H1 (cell line): ENCODE results near the gene VGLL4.

Experiments
- BACH1 ChIP-seq: IDR thresholded peaks from 2 replicates; pipeline ENCODE4 v1.6.1; 2012; ENCODE audit warnings: low read length, improper control_type of control experiment
- BRCA1 ChIP-seq: IDR thresholded peaks from 2 replicates; pipeline ENCODE4 v1.6.1; 2012; ENCODE audit warnings: low read depth, low read length, improper control_type of control experiment
- CHD2 ChIP-seq: IDR thresholded peaks from 2 replicates; pipeline ENCODE4 v1.6.1; 2012; ENCODE audit warnings: low read length, improper control_type of control experiment
- EZH2 ChIP-seq: fragments of 200-600 bp; sonication (generic); IDR thresholded peaks from 2 replicates; pipeline ENCODE4 v1.7.1; 2012; ENCODE audit warnings: low read depth, mild to moderate bottlenecking, moderate library complexity, low read length, inconsistent platforms; ENCODE audit not compliant: severe bottlenecking
- GTF2F1 ChIP-seq: IDR thresholded peaks from 2 replicates; pipeline ENCODE4 v1.6.1; 2012; ENCODE audit warnings: low read depth, low read length, improper control_type of control experiment, borderline replicate concordance
- JUN ChIP-seq: IDR thresholded peaks from 2 replicates; pipeline ENCODE4 v1.6.1; 2011; ENCODE audit warnings: low read depth, mild to moderate bottlenecking, improper control_type of control experiment, low read length
- POLR2A ChIP-seq, 2 experiments: IDR thresholded peaks; 1 replicate in 1 of 2; 2 replicates in 1 of 2; pipeline ENCODE4 v1.6.1; 2011; ENCODE audit warnings: low read depth in 2 of 2, low read length in 2 of 2, mild to moderate bottlenecking in 2 of 2; ENCODE audit errors: control extremely low read depth in 1 of 2
- RBBP5 ChIP-seq: IDR thresholded peaks from 2 replicates; pipeline ENCODE4 v1.7.1; 2012; ENCODE audit warnings: low read depth, mild to moderate bottlenecking, inconsistent platforms, low read length, moderate library complexity, borderline replicate concordance
- RXRA ChIP-seq: IDR thresholded peaks from 2 replicates; pipeline ENCODE4 v1.6.1; 2011; ENCODE audit warnings: low read depth, mild to moderate bottlenecking, low read length, moderate library complexity; ENCODE audit not compliant: insufficient read depth
- SIX5 ChIP-seq: IDR thresholded peaks from 2 replicates; pipeline ENCODE4 v1.6.1; 2011; ENCODE audit warnings: mild to moderate bottlenecking, low read depth, low read length
- SUZ12 ChIP-seq: fragments of 200-600 bp; sonication (generic); IDR thresholded peaks from 2 replicates; pipeline ENCODE4 v1.6.1; 2012; ENCODE audit warnings: mild to moderate bottlenecking, inconsistent platforms, low read length, moderate library complexity, mixed read lengths
- TF ChIP-seq, protein P1 (sequence below), 3 experiments: IDR thresholded peaks; 1 replicate in 2 of 3; 2 replicates in 1 of 3; pipeline versions ENCODE4 v1.5.1 to v1.6.1; 2011; ENCODE audit warnings: low read length in 3 of 3, mild to moderate bottlenecking in 3 of 3, inconsistent platforms in 2 of 3, low read depth in 1 of 3, moderate library complexity in 1 of 3; ENCODE audit not compliant: insufficient read depth in 1 of 3; ENCODE audit errors: control extremely low read depth in 1 of 3

DNA sequence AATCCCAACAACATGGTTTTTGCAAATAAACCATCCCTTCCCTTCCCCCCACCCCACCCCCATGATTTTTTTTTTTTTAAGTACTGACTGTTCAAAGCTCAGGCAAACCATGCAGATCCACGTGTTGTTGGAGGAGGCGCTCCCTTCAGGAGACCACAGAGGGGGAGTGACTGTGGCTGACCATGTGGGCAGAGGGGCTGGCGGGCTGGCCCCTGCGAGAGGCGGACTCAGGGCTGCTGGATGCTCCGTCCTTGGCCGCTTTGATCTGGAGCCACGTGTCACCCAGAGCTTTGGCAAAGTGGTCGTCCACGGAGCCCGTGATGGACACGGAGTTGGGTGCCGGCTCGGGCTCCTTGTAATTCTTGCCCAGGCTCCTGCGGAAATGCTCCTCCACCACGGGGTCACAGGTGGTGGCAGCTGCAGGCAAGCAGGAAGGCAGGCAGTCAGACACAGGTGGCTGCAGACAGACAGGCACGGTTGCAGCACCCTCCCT, 85.3 kb downstream of the VGLL4 start:
- TF ChIP-seq, protein P1, sequence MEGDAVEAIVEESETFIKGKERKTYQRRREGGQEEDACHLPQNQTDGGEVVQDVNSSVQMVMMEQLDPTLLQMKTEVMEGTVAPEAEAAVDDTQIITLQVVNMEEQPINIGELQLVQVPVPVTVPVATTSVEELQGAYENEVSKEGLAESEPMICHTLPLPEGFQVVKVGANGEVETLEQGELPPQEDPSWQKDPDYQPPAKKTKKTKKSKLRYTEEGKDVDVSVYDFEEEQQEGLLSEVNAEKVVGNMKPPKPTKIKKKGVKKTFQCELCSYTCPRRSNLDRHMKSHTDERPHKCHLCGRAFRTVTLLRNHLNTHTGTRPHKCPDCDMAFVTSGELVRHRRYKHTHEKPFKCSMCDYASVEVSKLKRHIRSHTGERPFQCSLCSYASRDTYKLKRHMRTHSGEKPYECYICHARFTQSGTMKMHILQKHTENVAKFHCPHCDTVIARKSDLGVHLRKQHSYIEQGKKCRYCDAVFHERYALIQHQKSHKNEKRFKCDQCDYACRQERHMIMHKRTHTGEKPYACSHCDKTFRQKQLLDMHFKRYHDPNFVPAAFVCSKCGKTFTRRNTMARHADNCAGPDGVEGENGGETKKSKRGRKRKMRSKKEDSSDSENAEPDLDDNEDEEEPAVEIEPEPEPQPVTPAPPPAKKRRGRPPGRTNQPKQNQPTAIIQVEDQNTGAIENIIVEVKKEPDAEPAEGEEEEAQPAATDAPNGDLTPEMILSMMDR (IDR thresholded peaks at IDR 0.05; ENCODE audit: control extremely low read depth in 1 of 3, insufficient read depth in 1 of 3, low read depth in 1 of 3, low read length in 3 of 3) = no peak
- TF ChIP-seq POLR2A (IDR thresholded peaks at IDR 0.05; ENCODE audit: control extremely low read depth in 1 of 2, low read depth in 2 of 2, low read length in 2 of 2) (no peak), SIX5 (no peak), GTF2F1 (no peak), BRCA1 (no peak), EZH2 (no peak), RBBP5 (no peak), JUN (no peak), BACH1 (no peak), RXRA (no peak), CHD2 (no peak), SUZ12 (no peak)
